OCI-LY1 (cell line): ENCODE data around the gene SVBP.

Source experiments
- CTCF ChIP-seq: fragments of 200-600 bp; sonication (generic), shearing (Covaris generic); IDR thresholded peaks from 2 replicates; pipeline ENCODE4 v1.5.1; 2017; ENCODE audit warnings: mild to moderate bottlenecking, antibody characterized with exemption, low read length, moderate library complexity, mixed read lengths
- EZH2 ChIP-seq: fragments of 200-600 bp; sonication (generic), shearing (Covaris generic); IDR thresholded peaks from 2 replicates; pipeline ENCODE4 v1.8.0; 2017; ENCODE audit warnings: borderline replicate concordance, mixed run types, mild to moderate bottlenecking, antibody characterized with exemption, low read length, moderate library complexity, mixed read lengths

DNA sequence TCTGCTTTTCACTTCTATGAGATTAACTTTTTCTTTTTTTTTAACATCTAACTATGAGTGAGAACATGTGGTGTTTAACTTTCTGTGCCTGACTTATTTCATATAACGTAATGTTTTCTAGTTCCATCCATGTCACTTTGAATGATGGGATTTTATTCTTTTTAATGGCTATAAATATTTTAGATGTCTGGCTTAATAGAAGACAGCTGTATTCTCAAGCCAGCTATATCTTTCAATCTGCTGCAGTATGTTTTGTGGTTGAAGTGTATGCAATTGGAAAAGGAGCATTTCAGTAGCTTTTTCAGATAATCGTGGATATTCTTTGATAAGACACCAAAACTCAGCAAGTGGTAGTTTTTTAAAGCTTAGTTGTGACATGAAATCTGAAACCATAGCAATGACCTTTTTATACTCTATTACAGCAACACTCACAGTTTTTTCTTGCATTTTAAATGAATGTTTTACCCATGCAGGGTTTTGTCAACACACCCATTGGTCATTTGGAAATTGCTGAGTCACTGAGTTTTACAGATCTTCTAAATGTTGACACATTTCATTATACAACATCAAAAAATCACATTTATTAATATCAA is 5.7 kb upstream of the SVBP start:
- TF ChIP-seq CTCF (no peak), EZH2 (no peak)
